K562 (cell line): Measurements from ENCODE around the gene OLFML2A. TPM values are rescaled to one million over a fixed set of nuclear protein-coding genes. Genes with fewer than 3 reads are reported as not detected.
A peak's percentile ranks its signal among the peaks of the same experiment; 100 is the strongest.

Source experiments
- CBFB ChIP-seq: sonication (generic); formaldehyde crosslinking; IDR thresholded peaks from 2 replicates; pipeline ENCODE4 v1.4.0; 2020; ENCODE audit warnings: mild to moderate bottlenecking, missing genetic modification reagents
- CHD7 ChIP-seq: fragments of 200-600 bp; sonication (generic); IDR thresholded peaks from one replicate; pipeline ENCODE4 v1.6.1; 2012; ENCODE audit warnings: mild to moderate bottlenecking, low read depth, low read length, inconsistent platforms
- ELK3 ChIP-seq: fragments of 450-650 bp; formaldehyde crosslinking; IDR thresholded peaks from 2 replicates; pipeline ENCODE4 v1.4.0; 2020; ENCODE audit warnings: mild to moderate bottlenecking
- MAFK ChIP-seq: IDR thresholded peaks from 2 replicates; pipeline ENCODE4 v1.6.1; 2011; ENCODE audit warnings: low read length, improper control_type of control experiment
- MTA1 ChIP-seq: fragments of 450-650 bp; IDR thresholded peaks from 2 replicates; pipeline ENCODE4 v1.6.1; 2017; ENCODE audit warnings: borderline replicate concordance
- SMARCE1 ChIP-seq: fragments of 450-650 bp; IDR thresholded peaks from 2 replicates; pipeline ENCODE4 v1.7.1; 2016; ENCODE audit warnings: mild to moderate bottlenecking
- ZNF318 ChIP-seq, 2 experiments: fragments of 450-650 bp; IDR thresholded peaks; 2 replicates each; pipeline ENCODE4 v1.6.1; 2016; ENCODE audit warnings: mild to moderate bottlenecking in 2 of 2, borderline replicate concordance in 1 of 2, low read depth in 1 of 2, moderate library complexity in 1 of 2
- polyA plus RNA-seq, 8 experiments: library from polyadenylated mRNA; depleted of rRNA in 4 of 8; stranded (reverse) in 5 of 8; unstranded in 3 of 8; fragments of >200 nt; fragmentation: Nextera tagmentation in 2 of 8; fragmentation: Illumina TruSeq in 1 of 8; extraction: Ambion mirVana in 2 of 8; extraction: Trizol in 1 of 8; gene quantifications; 2 replicates each; pipeline versions ENCODE4 v1.2.1 to v1.2.3, GENCODE V29; 2011 to 2014; ENCODE audit warnings: inconsistent platforms in 1 of 8, missing spikeins in 1 of 8
- total RNA-seq, 7 experiments: library from RNA; depleted of rRNA in 6 of 7; stranded (reverse); fragments of >200 nt in 6 of 7; fragmentation: Illumina TruSeq in 2 of 7; extraction: Trizol in 2 of 7; gene quantifications; 2 replicates each; pipeline versions ENCODE4 v1.2.1 to v1.2.3, GENCODE V29; 2011 to 2021; ENCODE audit warnings: low replicate concordance in 1 of 7

Gene OLFML2A
- total and polyA plus RNA-seq, 9 of the 15 experiments (the other 6 are each of a cell fraction or from before 2014, with no cell fraction given), result 0.16 TPM; not detected in 8

- no peak for TF ChIP-seq MAFK
- TF ChIP-seq CBFB (CRISPR knock-in tag), result no peak
- peak; percentile 25; the same call in 1 of the 2 replicates for TF ChIP-seq SMARCE1
- no peak for TF ChIP-seq ELK3 (CRISPR knock-in tag)
- TF ChIP-seq ZNF318 (IDR thresholded peaks at IDR 0.05; ENCODE audit: borderline replicate concordance in 1 of 2, low read depth in 1 of 2), result no peak
- TF ChIP-seq MTA1, result no peak
- no peak for TF ChIP-seq CHD7
Measured at GRCh38 chr9:124741662-124742061, 35.3 kb upstream of the OLFML2A start (continued).
